Measurements from ENCODE around the gene IL20.
A peak's percentile ranks its signal among the peaks of the same experiment; 100 is the strongest.

IL20 gene

GRCh38 chr1:206885341-206886060 is 20.1 kb downstream of the IL20 start:
- TF ChIP-seq, protein P1, sequence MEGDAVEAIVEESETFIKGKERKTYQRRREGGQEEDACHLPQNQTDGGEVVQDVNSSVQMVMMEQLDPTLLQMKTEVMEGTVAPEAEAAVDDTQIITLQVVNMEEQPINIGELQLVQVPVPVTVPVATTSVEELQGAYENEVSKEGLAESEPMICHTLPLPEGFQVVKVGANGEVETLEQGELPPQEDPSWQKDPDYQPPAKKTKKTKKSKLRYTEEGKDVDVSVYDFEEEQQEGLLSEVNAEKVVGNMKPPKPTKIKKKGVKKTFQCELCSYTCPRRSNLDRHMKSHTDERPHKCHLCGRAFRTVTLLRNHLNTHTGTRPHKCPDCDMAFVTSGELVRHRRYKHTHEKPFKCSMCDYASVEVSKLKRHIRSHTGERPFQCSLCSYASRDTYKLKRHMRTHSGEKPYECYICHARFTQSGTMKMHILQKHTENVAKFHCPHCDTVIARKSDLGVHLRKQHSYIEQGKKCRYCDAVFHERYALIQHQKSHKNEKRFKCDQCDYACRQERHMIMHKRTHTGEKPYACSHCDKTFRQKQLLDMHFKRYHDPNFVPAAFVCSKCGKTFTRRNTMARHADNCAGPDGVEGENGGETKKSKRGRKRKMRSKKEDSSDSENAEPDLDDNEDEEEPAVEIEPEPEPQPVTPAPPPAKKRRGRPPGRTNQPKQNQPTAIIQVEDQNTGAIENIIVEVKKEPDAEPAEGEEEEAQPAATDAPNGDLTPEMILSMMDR (conservative IDR thresholded peaks at IDR 0.05; ENCODE audit: low read depth, low read length), result no peak
- no peak overlapping the region for H3K4me3 ChIP-seq (ENCODE audit: low read depth, low read length)

GRCh38 chr1:206886831-206887230 is 21.4 kb downstream of the IL20 start:
- no peak overlapping the region for H3K4me3 ChIP-seq (ENCODE audit: low read depth, low read length)
- no peak for DNase-seq (ENCODE audit: low read depth)
- TF ChIP-seq, protein P1 (conservative IDR thresholded peaks at IDR 0.05; ENCODE audit: low read depth, low read length), result no peak

More at GRCh38 chr1:206885341-206886060, 20.1 kb downstream of the IL20 start:
- no peak for DNase-seq (ENCODE audit: low read depth)

DNA sequence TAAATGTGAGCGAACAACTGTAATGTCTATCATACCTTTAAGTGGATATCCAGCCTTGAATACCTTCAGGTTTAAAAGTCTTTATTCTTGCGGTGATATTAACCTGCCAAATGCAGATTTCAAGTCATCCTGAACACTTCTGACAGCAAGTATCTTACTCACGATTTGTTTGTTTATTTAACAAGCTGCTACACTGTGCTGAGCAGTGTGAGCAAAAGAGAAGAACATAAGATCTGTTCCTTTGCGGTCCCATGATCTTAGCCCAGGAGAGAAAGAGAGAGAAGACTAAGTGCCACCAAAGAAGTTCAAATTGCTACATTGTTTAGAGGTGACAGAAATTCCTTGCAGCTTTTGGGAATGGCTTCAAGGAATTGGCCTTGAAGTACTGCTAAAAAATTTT is 22.3 kb downstream of the IL20 start:
- DNase-seq (ENCODE audit: low read depth), result peak; percentile 55
- TF ChIP-seq, protein P1 (conservative IDR thresholded peaks at IDR 0.05; ENCODE audit: low read depth, low read length), result no peak
- no peak overlapping the region for H3K4me3 ChIP-seq (ENCODE audit: low read depth, low read length)

DNA sequence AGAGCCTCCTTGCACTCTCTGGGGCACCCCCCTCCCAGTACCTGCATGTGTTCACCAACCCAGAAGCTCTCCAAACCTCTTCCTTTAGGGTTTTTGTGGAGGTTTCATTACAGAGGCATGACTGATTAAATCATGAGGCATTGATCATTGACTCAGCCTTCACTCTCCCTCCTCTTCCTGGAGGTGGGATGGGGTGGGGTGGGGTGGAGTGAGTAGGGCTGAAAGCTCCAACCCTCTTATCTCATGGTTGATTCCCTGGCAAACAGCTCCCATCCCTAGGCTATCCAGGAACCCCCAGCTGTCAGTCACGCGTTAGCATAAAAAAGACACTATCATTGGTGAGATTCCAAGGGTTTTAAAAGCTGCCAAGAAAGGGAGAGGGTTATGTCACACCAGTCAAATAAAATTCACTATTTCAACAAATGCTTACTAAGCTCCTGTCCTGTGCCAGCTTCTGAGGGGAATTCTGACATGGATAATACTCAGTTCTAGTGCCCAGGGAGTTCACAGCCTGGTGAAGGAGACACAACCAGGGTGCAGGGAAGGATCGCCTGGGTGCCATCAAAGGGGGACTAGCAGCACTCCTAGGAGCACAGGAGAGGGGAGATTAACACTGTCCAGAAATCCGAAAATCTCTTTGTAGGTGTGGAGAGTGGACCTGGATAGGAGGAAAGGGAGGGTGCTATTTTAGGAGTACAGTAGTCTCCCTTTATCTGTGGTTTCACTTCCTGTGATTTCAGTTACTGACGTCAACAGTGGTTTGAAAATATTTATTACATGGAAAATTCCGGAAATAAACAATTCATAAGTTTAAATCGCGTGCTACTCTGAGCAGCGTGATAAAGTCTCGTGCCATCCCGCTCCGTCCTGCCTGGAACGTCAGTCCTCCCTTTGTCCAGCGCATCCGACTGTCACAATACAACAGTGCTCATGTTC is 25.0 kb downstream of the IL20 start:
- H3K4me3 ChIP-seq (ENCODE audit: low read depth, low read length), result no peak overlapping the region

DNA sequence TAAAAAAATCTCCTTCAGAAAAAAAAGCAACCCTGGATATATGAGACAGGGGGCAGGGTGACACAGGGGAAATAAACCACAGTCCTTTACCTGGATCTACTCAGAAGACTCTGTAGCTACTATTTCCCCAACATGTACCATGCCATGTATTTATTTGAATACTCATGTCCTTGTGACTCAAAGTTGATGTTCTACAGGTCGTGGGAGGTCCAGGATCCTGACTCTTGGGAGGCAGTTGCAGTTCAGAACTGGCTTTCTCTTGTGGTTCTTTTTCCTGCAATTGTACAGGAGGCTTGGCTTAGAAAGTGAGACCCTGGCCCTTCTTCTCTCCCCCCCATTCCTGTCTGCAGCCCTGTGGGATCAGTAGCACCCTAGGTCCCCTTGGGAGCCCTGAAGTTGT is 26.0 kb downstream of the IL20 start:
- TF ChIP-seq, protein P1 (conservative IDR thresholded peaks at IDR 0.05; ENCODE audit: low read depth, low read length), result no peak
- no peak overlapping the region for H3K4me3 ChIP-seq (ENCODE audit: low read depth, low read length)
- DNase-seq (ENCODE audit: low read depth), result peak; percentile 31

More for the DNA sequence above, 25.0 kb downstream of the IL20 start:
- TF ChIP-seq, protein P1 (conservative IDR thresholded peaks at IDR 0.05; ENCODE audit: low read depth, low read length), result no peak
- peak; percentile 86 for DNase-seq (ENCODE audit: low read depth)

GRCh38 chr1:206892351-206892984 is 27.0 kb downstream of the IL20 start:
- peak; percentile 74 for DNase-seq (ENCODE audit: low read depth)
- TF ChIP-seq, protein P1 (conservative IDR thresholded peaks at IDR 0.05; ENCODE audit: low read depth, low read length), result no peak
- H3K4me3 ChIP-seq (ENCODE audit: low read depth, low read length), result no peak overlapping the region

All from choroid plexus epithelial cell (primary cell).